Stomach smooth muscle (tissue), 2 donors: ENCODE results near the gene TOM1L1.

Source experiments
- H3K27ac ChIP-seq: one replicate; pipeline ENCODE4 v1.7.0; 2013; ENCODE audit warnings: mild to moderate bottlenecking, low read length, inconsistent platforms
- H3K27me3 ChIP-seq, 2 donors: one replicate each; pipeline ENCODE4 v1.7.0; 2013; ENCODE audit warnings: low read length in 2 of 2; ENCODE audit not compliant: insufficient read depth in 2 of 2, control insufficient read depth in 1 of 2
- H3K36me3 ChIP-seq, 2 donors: one replicate each; pipeline ENCODE4 v1.7.0; 2013; ENCODE audit warnings: low read length in 2 of 2; ENCODE audit not compliant: control insufficient read depth in 2 of 2, insufficient read depth in 2 of 2
- H3K4me1 ChIP-seq: one replicate; pipeline ENCODE4 v1.7.0; 2013; ENCODE audit warnings: low read length; ENCODE audit not compliant: control insufficient read depth, insufficient read depth
- H3K4me3 ChIP-seq, 2 donors: one replicate each; pipeline ENCODE4 v1.7.0; 2013; ENCODE audit warnings: low read length in 2 of 2
- H3K9ac ChIP-seq, 2 donors: one replicate each; pipeline ENCODE4 v1.7.0; 2013; ENCODE audit warnings: low read length in 2 of 2, mild to moderate bottlenecking in 1 of 2
- H3K9me3 ChIP-seq, 2 donors: one replicate each; pipeline ENCODE4 v1.7.0; 2013; ENCODE audit warnings: low read length in 2 of 2; ENCODE audit not compliant: control insufficient read depth in 2 of 2
- donor health status: healthy.
- donor health status: Pancreatic carcinoma.

TOM1L1 gene

GRCh38 chr17:54971147-54971546, 70.5 kb downstream of the TOM1L1 start:
- Histone ChIP-seq H3K36me3 (no peaks in the 10 kb centered on the region), H3K27me3 (no peaks in the 10 kb centered on the region), H3K9ac (no peak overlapping the region), H3K9me3 (no peaks in the 10 kb centered on the region), H3K4me1 (peaks cover 20% of the 10 kb centered on the region), H3K4me3 (no peak overlapping the region), H3K27ac (no peak overlapping the region)

- Histone ChIP-seq H3K9me3 (no peaks in the 10 kb centered on the region), H3K27ac (no peak overlapping the region), H3K9ac (no peak overlapping the region), H3K4me1 (peaks cover 14% of the 10 kb centered on the region), H3K27me3 (no peaks in the 10 kb centered on the region), H3K36me3 (no peaks in the 10 kb centered on the region), H3K4me3 (no peak overlapping the region)
These were observed 71.2 kb downstream of the TOM1L1 start for GRCh38 chr17:54971901-54972300.

GRCh38 chr17:54972406-54973138, 71.9 kb downstream of the TOM1L1 start:
- Histone ChIP-seq H3K9ac (no peak overlapping the region), H3K4me1 (peaks cover 12% of the 10 kb centered on the region), H3K36me3 (no peaks in the 10 kb centered on the region), H3K27ac (no peak overlapping the region), H3K9me3 (no peaks in the 10 kb centered on the region), H3K4me3 (no peak overlapping the region), H3K27me3 (no peaks in the 10 kb centered on the region)

- Histone ChIP-seq H3K9ac (no peak overlapping the region), H3K4me3 (no peak overlapping the region), H3K9me3 (no peaks in the 10 kb centered on the region), H3K36me3 (no peaks in the 10 kb centered on the region), H3K27ac (no peak overlapping the region), H3K27me3 (no peaks in the 10 kb centered on the region), H3K4me1 (peaks cover under 1% of the 10 kb centered on the region)
These were observed 74.1 kb downstream of the TOM1L1 start for GRCh38 chr17:54974759-54975158.

- Histone ChIP-seq H3K9ac (no peak overlapping the region), H3K27ac (no peak overlapping the region), H3K36me3 (no peaks in the 10 kb centered on the region), H3K27me3 (no peaks in the 10 kb centered on the region), H3K4me1 (no peaks in the 10 kb centered on the region), H3K9me3 (peaks cover 0 to 4% of the 10 kb centered on the region in 2 donors), H3K4me3 (no peak overlapping the region)
These were observed 75.7 kb downstream of the TOM1L1 start for GRCh38 chr17:54976316-54976715.

- no peak overlapping the region for H3K9ac ChIP-seq
- H3K36me3 ChIP-seq = no peaks in the 10 kb centered on the region
- no peaks in the 10 kb centered on the region for H3K27me3 ChIP-seq
- H3K27ac ChIP-seq = no peak overlapping the region
- H3K4me3 ChIP-seq = no peak overlapping the region
- no peaks in the 10 kb centered on the region for H3K4me1 ChIP-seq
- peaks cover 0 to 4% of the 10 kb centered on the region in 2 donors for H3K9me3 ChIP-seq
These were observed 77.1 kb downstream of the TOM1L1 start for GRCh38 chr17:54977744-54978143.

GRCh38 chr17:54979657-54980056, 79.0 kb downstream of the TOM1L1 start:
- no peak overlapping the region for H3K9ac ChIP-seq
- no peaks in the 10 kb centered on the region for H3K4me1 ChIP-seq
- H3K9me3 ChIP-seq = peaks cover 0 to 4% of the 10 kb centered on the region in 2 donors
- H3K36me3 ChIP-seq = no peaks in the 10 kb centered on the region
- no peak overlapping the region for H3K27ac ChIP-seq
- H3K27me3 ChIP-seq = no peaks in the 10 kb centered on the region
- no peak overlapping the region for H3K4me3 ChIP-seq

GRCh38 chr17:54980375-54980774, 79.7 kb downstream of the TOM1L1 start:
- Histone ChIP-seq H3K27me3 (no peaks in the 10 kb centered on the region), H3K36me3 (no peaks in the 10 kb centered on the region), H3K4me3 (no peak overlapping the region), H3K27ac (no peak overlapping the region), H3K9ac (no peak overlapping the region), H3K9me3 (peaks cover 0 to 4% of the 10 kb centered on the region in 2 donors), H3K4me1 (no peaks in the 10 kb centered on the region)

- Histone ChIP-seq H3K27me3 (no peaks in the 10 kb centered on the region), H3K4me3 (no peak overlapping the region), H3K27ac (no peak overlapping the region), H3K36me3 (no peaks in the 10 kb centered on the region), H3K4me1 (no peaks in the 10 kb centered on the region), H3K9me3 (peaks cover 0 to 4% of the 10 kb centered on the region in 2 donors), H3K9ac (no peak overlapping the region)
These were observed 81.7 kb downstream of the TOM1L1 start for GRCh38 chr17:54982399-54982798.

- no peaks in the 10 kb centered on the region for H3K4me1 ChIP-seq
- H3K27ac ChIP-seq = no peak overlapping the region
- H3K36me3 ChIP-seq = no peaks in the 10 kb centered on the region
- H3K9me3 ChIP-seq = peaks cover 0 to 4% of the 10 kb centered on the region in 2 donors
- H3K4me3 ChIP-seq = no peak overlapping the region
- H3K9ac ChIP-seq = no peak overlapping the region
- H3K27me3 ChIP-seq = no peaks in the 10 kb centered on the region
These were observed 82.6 kb downstream of the TOM1L1 start for GRCh38 chr17:54983260-54983659.

GRCh38 chr17:54985476-54985875, 84.8 kb downstream of the TOM1L1 start:
- H3K9ac ChIP-seq = no peak overlapping the region
- no peak overlapping the region for H3K27ac ChIP-seq
- H3K27me3 ChIP-seq = no peaks in the 10 kb centered on the region
- H3K4me1 ChIP-seq = no peaks in the 10 kb centered on the region
- peaks cover 0 to 1% of the 10 kb centered on the region in 2 donors for H3K9me3 ChIP-seq
- no peak overlapping the region for H3K4me3 ChIP-seq
- no peaks in the 10 kb centered on the region for H3K36me3 ChIP-seq
